Heart right ventricle (tissue), 16 donors: ENCODE data around the gene XKR7. TPM values are rescaled to one million over a fixed set of nuclear protein-coding genes. Genes with fewer than 3 reads are reported as not detected.

Source experiments
- ATAC-seq, 8 donors: fragments of 200-7000 bp; cut with Tn5 transposase; one replicate each; pipeline ENCODE4 v1.9.1; 2020; ENCODE audit warnings: mild to moderate bottlenecking in 8 of 8, moderate library complexity in 8 of 8, moderate number of reproducible peaks in 1 of 8
- DNase-seq, 2 donors: peaks; one replicate each; pipeline ENCODE4 v3.0.0-alpha.2; 2020
- H3K27ac ChIP-seq, 10 donors: fragments of 200-600 bp; sonication (generic) in 2 of 10; one replicate each; pipeline versions ENCODE4 v1.5.0 to v1.8.0; 2020 to 2022; ENCODE audit warnings: mild to moderate bottlenecking in 3 of 10
- H3K27me3 ChIP-seq, 7 donors: fragments of 200-600 bp; one replicate each; pipeline ENCODE4 v1.8.0; 2021 to 2022; ENCODE audit warnings: mild to moderate bottlenecking in 2 of 7
- H3K36me3 ChIP-seq, 9 donors: fragments of 200-600 bp; sonication (generic) in 1 of 9; one replicate each; pipeline versions ENCODE4 v1.5.0 to v1.8.0; 2020 to 2022; ENCODE audit warnings: mild to moderate bottlenecking in 2 of 9
- H3K4me1 ChIP-seq, 9 donors: fragments of 200-600 bp; sonication (generic) in 1 of 9; one replicate each; pipeline versions ENCODE4 v1.5.0 to v1.8.0; 2020 to 2022; ENCODE audit warnings: mild to moderate bottlenecking in 4 of 9
- H3K4me3 ChIP-seq, 10 donors: fragments of 200-600 bp; sonication (generic) in 2 of 10; one replicate each; pipeline versions ENCODE4 v1.5.0 to v1.8.0; 2020 to 2022; ENCODE audit warnings: mild to moderate bottlenecking in 7 of 10, moderate library complexity in 2 of 10
- H3K9me3 ChIP-seq, 11 donors: fragments of 200-600 bp in 10 of 11; sonication (generic) in 2 of 11; one replicate each; pipeline versions ENCODE4 v1.5.0 to v1.8.0; 2013 to 2022; ENCODE audit warnings: mild to moderate bottlenecking in 2 of 11, control low read depth in 1 of 11, moderate library complexity in 1 of 11
- CTCF ChIP-seq, 9 donors: fragments of 200-600 bp; sonication (generic) in 2 of 9; IDR thresholded peaks; one replicate each; pipeline versions ENCODE4 v1.5.0 to v1.8.0; 2021 to 2022; ENCODE audit warnings: antibody characterized with exemption in 9 of 9, mild to moderate bottlenecking in 5 of 9, moderate library complexity in 1 of 9
- WGBS, 2 donors: extraction: QIAGEN DNeasy Blood & Tissue Kit; methylation state at CpG; one replicate each; pipeline ENCODE4 v1.1.7; 2013; ENCODE audit warnings: inconsistent platforms in 1 of 2; 5-methylcytosine and 5-hydroxymethylcytosine counted together
- intact Hi-C, 10 donors: fragments of 100-400 bp; cut with DNase I; formaldehyde crosslinking; loops; one replicate each; pipeline versions ENCODE4 v1.11.1 to v1.14.2; 2022
- polyA plus RNA-seq, 2 donors: library from polyadenylated mRNA; stranded (reverse); fragments of 200-250 nt; gene quantifications; one replicate each; pipeline ENCODE4 v1.2.3, GENCODE V29; 2013
- total RNA-seq, 10 donors: library from RNA; stranded (reverse); fragmentation: NEBNext Ultra II Directional in 3 of 10; extraction: Animal tissue kit (Norgen Biotek cat#: 25700) in 3 of 10; gene quantifications; one replicate each; pipeline versions ENCODE4 v1.2.1 to v1.2.4, GENCODE V29; 2021 to 2023
- donor health status: Arrhythmogenic right ventricular cardiomyopathy.
- donor health status: ischemic (EF 13 %, LVEDD 7.1; RV severe dilation, severe dysfunction).
- donor health status: healthy with polysubstance abuse.
- donor health status: DM: no; HTN: yes; CAD: no.
- donor health status: DM: no; HTN: no; CAD: no.
- donor health status: ischemic (EF 25% LVEDD 6.9; RV normal size, moderate dysfunction).
- donor health status: ischemic (EF 25% LVEDD 5.7; RV mildly dilated, moderate dysfunction).
- donor health status: healthy.
- donor health status: DM: yes; HTN: yes; CAD: no.
- donor health status: Ischemic cardiomyopathy.
- donor health status: ischemic (EF 35%, LVEDD 5.7; RV mildly dilated, moderate dysfunction).
- donor health status: nonischemic (EF 11% LVEDD 7.7; RV severe dilation, severe dysfunction).
- donor health status: DM: yes; HTN: yes; CAD: no.
- donor health status: PGD.
- donor health status: ischemic (EF 29% LVEDD 5.4; RV normal size, mild dysfunction).
- donor health status: nonischemic (EF 23%, LVEDD 6.1; RV moderate dilation, normal function).

Gene XKR7
- total and polyA plus RNA-seq, 12 donors: not detected

GRCh38 chr20:31987744-31988143 is 19.8 kb downstream of the XKR7 start:
- Histone ChIP-seq H3K36me3 (no peaks in the 10 kb centered on the region), H3K27ac (no peak overlapping the region), H3K4me1 (no peaks in the 10 kb centered on the region), H3K9me3 (no peaks in the 10 kb centered on the region), H3K4me3 (no peak overlapping the region), H3K27me3 (peaks cover 0 to 6% (median 0%) of the 10 kb centered on the region in 7 donors)
- no peak for DNase-seq
- intact Hi-C loops: no loop called here
- ATAC-seq: peak in 1 of 8 donors; percentile 41
- 46 to 63% methylated on average over 1 of the region's 1 CpG for WGBS, 2 donors
- TF ChIP-seq CTCF (IDR thresholded peaks at IDR 0.05): no peak

- Histone ChIP-seq H3K4me1 (no peaks in the 10 kb centered on the region), H3K4me3 (no peak overlapping the region), H3K27ac (no peak overlapping the region), H3K27me3 (peaks cover 0 to 12% (median 4%) of the 10 kb centered on the region in 7 donors), H3K9me3 (no peaks in the 10 kb centered on the region), H3K36me3 (no peaks in the 10 kb centered on the region)
- no peak for TF ChIP-seq CTCF (IDR thresholded peaks at IDR 0.05)
- WGBS, 2 donors: 90% methylated on average over 5 of the region's 5 CpGs
- no peak for DNase-seq
- intact Hi-C loops: no loop called here
- ATAC-seq: no peak
Observed at GRCh38 chr20:31988430-31989015, 20.6 kb downstream of the XKR7 start.

GRCh38 chr20:31989030-31989645 is 21.2 kb downstream of the XKR7 start:
- Histone ChIP-seq H3K4me1 (no peaks in the 10 kb centered on the region), H3K27me3 (peaks cover 0 to 17% (median 6%) of the 10 kb centered on the region in 7 donors), H3K36me3 (no peaks in the 10 kb centered on the region), H3K27ac (no peak overlapping the region), H3K9me3 (no peaks in the 10 kb centered on the region), H3K4me3 (no peak overlapping the region)
- DNase-seq: no peak
- WGBS, 2 donors: 72 to 73% methylated on average over 8 of the region's 8 CpGs
- TF ChIP-seq CTCF (IDR thresholded peaks at IDR 0.05): no peak
- intact Hi-C loops: no loop called here
- no peak for ATAC-seq

- intact Hi-C loops: no loop called here
- no peak for TF ChIP-seq CTCF (IDR thresholded peaks at IDR 0.05)
- H3K27ac ChIP-seq: no peak overlapping the region
- H3K4me1 ChIP-seq: peaks cover 0 to 6% (median 0%) of the 10 kb centered on the region in 9 donors
- DNase-seq (no peak), ATAC-seq (no peak)
- no peaks in the 10 kb centered on the region for H3K36me3 ChIP-seq
- no peaks in the 10 kb centered on the region for H3K9me3 ChIP-seq
- 64 to 71% methylated on average over 6 of the region's 6 CpGs for WGBS, 2 donors
- H3K4me3 ChIP-seq: no peak overlapping the region
- peaks cover 0 to 30% (median 23%) of the 10 kb centered on the region in 7 donors for H3K27me3 ChIP-seq
Observed at GRCh38 chr20:31990641-31991338, 22.8 kb downstream of the XKR7 start.
